Tibial nerve (tissue), 4 donors: ENCODE results near the gene LRWD1. TPM values are rescaled to one million over a fixed set of nuclear protein-coding genes. Genes with fewer than 3 reads are reported as not detected.
"Not testable (repeated sequence)": the region's sequence is repeated elsewhere in the genome, so short reads cannot be mapped to it uniquely, and the experiment has no call there.

Experiments
- DNase-seq, 2 donors: peaks; one replicate each; pipeline ENCODE4 v3.0.0-alpha.2; 2019; ENCODE audit warnings: low spot score in 2 of 2
- H3K27ac ChIP-seq, 4 donors: fragments of 200-600 bp; sonication (generic) in 3 of 4; one replicate each; pipeline ENCODE4 v1.5.1; 2017 to 2019; ENCODE audit warnings: mild to moderate bottlenecking in 1 of 4
- H3K27me3 ChIP-seq, 2 donors: fragments of 200-600 bp; sonication (generic) in 1 of 2; one replicate each; pipeline versions ENCODE4 v1.5.1 to v1.6.0; 2017 to 2019
- H3K36me3 ChIP-seq, 3 donors: fragments of 200-600 bp; sonication (generic); one replicate each; pipeline ENCODE4 v1.5.1; 2018 to 2019
- H3K4me1 ChIP-seq, 4 donors: fragments of 200-600 bp; sonication (generic) in 3 of 4; one replicate each; pipeline ENCODE4 v1.5.1; 2017 to 2019
- H3K4me3 ChIP-seq, 4 donors: fragments of 200-600 bp; sonication (generic) in 3 of 4; one replicate each; pipeline ENCODE4 v1.5.1; 2017 to 2019; ENCODE audit warnings: mild to moderate bottlenecking in 1 of 4, moderate library complexity in 1 of 4
- H3K9me3 ChIP-seq, 4 donors: fragments of 200-600 bp; sonication (generic) in 3 of 4; one replicate each; pipeline ENCODE4 v1.5.1; 2017 to 2019
- CTCF ChIP-seq, 5 experiments: fragments of 200-600 bp in 3 of 5; fragments of 450-650 bp in 2 of 5; sonication (generic) in 3 of 5; IDR thresholded peaks; one replicate each; pipeline ENCODE4 v1.5.1; 2016 to 2019; ENCODE audit warnings: antibody characterized with exemption in 5 of 5, mild to moderate bottlenecking in 3 of 5, moderate library complexity in 2 of 5
- EP300 ChIP-seq, 2 donors: sonication (generic); formaldehyde crosslinking; IDR thresholded peaks; one replicate each; pipeline ENCODE4 v1.6.1; 2017; ENCODE audit warnings: antibody characterized with exemption in 2 of 2, mild to moderate bottlenecking in 1 of 2
- POLR2A ChIP-seq, 2 donors: fragments of 450-650 bp; IDR thresholded peaks; one replicate each; pipeline ENCODE4 v1.6.1; 2017; ENCODE audit warnings: antibody characterized with exemption in 2 of 2, mild to moderate bottlenecking in 2 of 2, moderate library complexity in 2 of 2
- WGBS, 2 donors: methylation state at CpG; one replicate each; pipeline ENCODE4 v1.1.5; 2018; 5-methylcytosine and 5-hydroxymethylcytosine counted together
- total RNA-seq, 4 donors: library from RNA; depleted of rRNA; stranded (reverse); fragments of >200 nt; gene quantifications; one replicate each; pipeline ENCODE4 v1.1.0, GENCODE V29; 2016

The LRWD1 gene
- total RNA-seq, 4 donors from 2014 or later = 14.6 to 41.4 (median 28.2) TPM

- Histone ChIP-seq H3K4me3 (no peak overlapping the region), H3K9me3 (no peaks in the 10 kb centered on the region), H3K4me1 (no peaks in the 10 kb centered on the region), H3K36me3 (peaks cover 0 to 55% (median 8%) of the 10 kb centered on the region in 3 donors), H3K27me3 (no peaks in the 10 kb centered on the region), H3K27ac (no peak overlapping the region)
- 64 to 74% methylated on average over 6 of the region's 6 CpGs for WGBS, 2 donors
- no peak for DNase-seq
- TF ChIP-seq POLR2A (IDR thresholded peaks at IDR 0.05) (no peak), EP300 (IDR thresholded peaks at IDR 0.05) (no peak), CTCF (IDR thresholded peaks at IDR 0.05) (no peak)
Observed at GRCh38 chr7:102450242-102450641, 14.5 kb upstream of the LRWD1 start.

GRCh38 chr7:102451371-102452054, 13.3 kb upstream of the LRWD1 start:
- 46 to 65% methylated on average over 11 to 23 of the region's 23 CpGs for WGBS, 2 donors
- Histone ChIP-seq H3K4me3 (no peak overlapping the region), H3K27me3 (no peaks in the 10 kb centered on the region), H3K4me1 (no peaks in the 10 kb centered on the region), H3K9me3 (no peaks in the 10 kb centered on the region), H3K36me3 (peaks cover 0 to 57% (median 8%) of the 10 kb centered on the region in 3 donors), H3K27ac (no peak overlapping the region)
- no peak for DNase-seq
- TF ChIP-seq CTCF (IDR thresholded peaks at IDR 0.05) = no peak
- TF ChIP-seq POLR2A (IDR thresholded peaks at IDR 0.05) = no peak
- no peak for TF ChIP-seq EP300 (IDR thresholded peaks at IDR 0.05)

GRCh38 chr7:102452451-102452850, 12.3 kb upstream of the LRWD1 start:
- Histone ChIP-seq H3K4me3 (no peak overlapping the region), H3K36me3 (peaks cover 0 to 57% (median 0%) of the 10 kb centered on the region in 3 donors), H3K27ac (no peak overlapping the region), H3K27me3 (no peaks in the 10 kb centered on the region), H3K9me3 (no peaks in the 10 kb centered on the region), H3K4me1 (no peaks in the 10 kb centered on the region)
- no peak for DNase-seq
- WGBS, 2 donors = 91 to 94% methylated on average over 6 of the region's 6 CpGs
- no peak for TF ChIP-seq EP300 (IDR thresholded peaks at IDR 0.05)
- no peak for TF ChIP-seq POLR2A (IDR thresholded peaks at IDR 0.05)
- TF ChIP-seq CTCF (IDR thresholded peaks at IDR 0.05) = no peak

GRCh38 chr7:102453319-102453718, 11.5 kb upstream of the LRWD1 start:
- DNase-seq = no peak
- H3K4me3 ChIP-seq = no peak overlapping the region
- H3K36me3 ChIP-seq = peaks cover 0 to 57% (median 3%) of the 10 kb centered on the region in 3 donors
- no peaks in the 10 kb centered on the region for H3K4me1 ChIP-seq
- no peaks in the 10 kb centered on the region for H3K9me3 ChIP-seq
- H3K27ac ChIP-seq = no peak overlapping the region
- 77 to 86% methylated on average over 6 to 7 of the region's 7 CpGs for WGBS, 2 donors
- H3K27me3 ChIP-seq = no peaks in the 10 kb centered on the region
- TF ChIP-seq CTCF (IDR thresholded peaks at IDR 0.05) (no peak), EP300 (IDR thresholded peaks at IDR 0.05) (no peak), POLR2A (IDR thresholded peaks at IDR 0.05) (no peak)

- no peak for DNase-seq
- H3K4me3 ChIP-seq = no peak overlapping the region
- no peak overlapping the region for H3K27ac ChIP-seq
- no peaks in the 10 kb centered on the region for H3K4me1 ChIP-seq
- H3K27me3 ChIP-seq = no peaks in the 10 kb centered on the region
- H3K36me3 ChIP-seq = peaks cover 0 to 66% (median 3%) of the 10 kb centered on the region in 3 donors
- H3K9me3 ChIP-seq = no peaks in the 10 kb centered on the region
- 78% methylated on average over 11 to 12 of the region's 12 CpGs for whole genome bisulfite sequencing, 2 donors
- no peak for TF ChIP-seq EP300 (IDR thresholded peaks at IDR 0.05)
- TF ChIP-seq CTCF (IDR thresholded peaks at IDR 0.05) = no peak
- no peak for TF ChIP-seq POLR2A (IDR thresholded peaks at IDR 0.05)
Observed at GRCh38 chr7:102454468-102454867, 10.3 kb upstream of the LRWD1 start.

GRCh38 chr7:102454932-102455331, 9.9 kb upstream of the LRWD1 start:
- H3K4me3 ChIP-seq, H3K9me3 ChIP-seq, H3K4me1 ChIP-seq, DNase-seq, H3K27me3 ChIP-seq, H3K27ac ChIP-seq: not testable (repeated sequence)
- peaks cover 0 to 70% (median 3%) of the 10 kb centered on the region in 3 donors for H3K36me3 ChIP-seq
- 93% methylated on average over 10 of the region's 10 CpGs for WGBS, 2 donors
